ENCODE measurements around the gene JUN.

Gene JUN

DNA sequence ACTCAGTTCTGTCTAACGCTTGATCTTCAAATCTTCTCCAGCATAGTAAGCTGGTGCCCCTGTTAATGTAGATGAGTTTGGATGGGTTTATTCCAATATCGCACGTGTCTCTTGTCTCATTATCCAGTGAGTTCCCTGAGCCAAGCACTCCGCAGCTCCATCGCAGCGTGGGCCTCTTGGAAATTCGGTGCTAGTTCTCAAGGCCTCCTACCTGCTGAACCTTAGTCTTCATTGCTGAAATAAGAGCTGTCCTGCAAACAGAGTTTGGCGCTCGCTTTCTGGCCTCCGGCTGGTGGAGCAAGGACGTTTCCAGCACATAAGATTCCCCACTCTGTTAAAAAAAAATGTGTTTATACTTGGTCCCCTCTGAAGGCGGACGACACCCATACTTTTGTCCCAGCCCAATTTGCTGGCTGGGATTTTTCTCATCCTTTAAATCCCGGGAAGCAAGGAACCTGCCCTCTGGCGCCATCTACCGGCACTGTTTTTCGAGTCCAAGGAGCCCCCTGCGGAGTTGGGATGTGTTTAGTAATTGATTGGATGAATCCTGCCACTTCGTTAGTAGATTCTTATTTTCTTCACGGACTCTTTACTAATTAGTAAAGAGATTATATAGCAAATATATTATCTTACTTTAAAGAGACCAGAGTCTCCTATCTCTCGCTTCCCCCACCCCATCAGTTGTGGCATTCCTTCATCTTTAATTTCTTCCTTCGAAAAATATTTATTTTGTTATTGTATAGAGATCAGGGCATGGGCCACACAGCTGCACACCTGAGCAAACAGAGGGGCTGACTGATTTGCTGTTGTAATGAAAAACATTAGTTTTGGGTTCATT, 14.7 kb downstream of the JUN start:
- FAIRE-seq: no peak
- no peak for TF ChIP-seq POLR2A (IDR thresholded peaks at IDR 0.05; ENCODE audit: low read depth, low read length)
- DNase-seq (ENCODE audit: insufficient read length, low spot score): no peak

DNA sequence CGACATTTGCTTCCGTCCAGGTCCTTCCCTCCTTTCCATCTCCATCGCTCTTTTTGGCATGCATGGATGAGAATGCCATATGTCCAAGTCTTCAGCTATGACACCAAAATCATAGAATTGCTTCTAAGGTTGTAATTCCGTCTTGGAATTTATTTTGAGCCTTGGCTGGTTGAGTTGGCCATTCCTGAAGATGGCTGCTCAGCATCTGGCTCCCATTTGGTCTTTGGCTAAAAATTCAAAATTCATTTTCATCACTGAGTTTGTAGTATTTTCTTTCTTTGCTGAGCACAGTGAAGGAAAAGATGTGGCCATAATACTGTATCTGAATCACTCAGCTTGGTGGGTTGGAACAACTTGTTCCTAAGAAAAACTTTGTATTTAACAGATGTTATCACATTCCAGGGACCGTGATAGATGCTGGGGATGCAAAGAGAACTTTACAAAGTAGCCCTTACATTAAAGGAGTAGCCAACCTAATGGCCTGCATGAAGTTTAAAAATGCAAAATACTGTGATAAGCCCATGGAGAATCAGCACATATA, 15.6 kb downstream of the JUN start:
- DNase-seq (ENCODE audit: insufficient read length, low spot score) (no peak), FAIRE-seq (no peak)
- TF ChIP-seq POLR2A (IDR thresholded peaks at IDR 0.05; ENCODE audit: low read depth, low read length): no peak

- FAIRE-seq: no peak
- DNase-seq (ENCODE audit: insufficient read length, low spot score): no peak
- no peak for TF ChIP-seq POLR2A (IDR thresholded peaks at IDR 0.05; ENCODE audit: low read depth, low read length)
These were observed 16.7 kb downstream of the JUN start for GRCh38 chr1:58767143-58767542.

DNA sequence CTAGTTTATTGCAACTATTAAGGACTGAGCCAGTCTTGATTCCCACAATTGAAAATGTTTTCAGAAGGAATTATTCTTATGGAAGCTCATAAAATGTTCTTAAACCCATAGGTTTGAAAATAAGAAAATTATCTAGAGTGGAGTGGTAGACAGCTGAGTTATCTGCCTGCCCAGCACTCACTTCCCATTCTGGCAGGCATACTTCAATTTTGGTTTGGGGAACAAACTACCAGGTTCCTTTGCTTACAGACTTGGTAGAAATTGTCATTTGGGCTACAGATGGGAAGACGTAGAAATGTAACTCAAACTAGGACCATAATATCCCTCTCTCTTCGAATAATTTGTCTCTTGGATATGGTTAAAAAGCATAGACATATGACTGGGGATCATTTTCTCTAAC, 18.4 kb downstream of the JUN start:
- DNase-seq (ENCODE audit: insufficient read length, low spot score) (no peak), FAIRE-seq (no peak)
- no peak for TF ChIP-seq POLR2A (IDR thresholded peaks at IDR 0.05; ENCODE audit: low read depth, low read length)

DNA sequence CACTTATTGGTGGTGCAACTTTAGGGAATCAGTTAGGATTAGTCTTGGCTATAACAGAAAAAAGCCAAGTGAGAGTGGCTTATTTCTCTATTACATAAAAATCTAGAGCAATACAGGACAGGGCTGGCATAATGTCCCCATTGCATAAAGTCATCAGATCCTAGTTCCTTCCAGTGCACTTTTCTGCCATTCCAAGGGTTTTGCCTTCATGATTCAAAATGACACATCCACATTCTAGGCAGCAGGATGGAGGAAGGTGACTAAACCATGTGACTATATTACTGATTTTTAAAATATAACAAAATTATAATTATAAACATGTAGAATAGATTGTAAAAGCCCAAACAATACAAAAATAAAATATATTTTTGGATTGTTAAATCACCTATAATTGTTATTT, 18.8 kb downstream of the JUN start:
- DNase-seq (ENCODE audit: insufficient read length, low spot score) (no peak), FAIRE-seq (no peak)
- no peak for TF ChIP-seq POLR2A (IDR thresholded peaks at IDR 0.05; ENCODE audit: low read depth, low read length)

DNA sequence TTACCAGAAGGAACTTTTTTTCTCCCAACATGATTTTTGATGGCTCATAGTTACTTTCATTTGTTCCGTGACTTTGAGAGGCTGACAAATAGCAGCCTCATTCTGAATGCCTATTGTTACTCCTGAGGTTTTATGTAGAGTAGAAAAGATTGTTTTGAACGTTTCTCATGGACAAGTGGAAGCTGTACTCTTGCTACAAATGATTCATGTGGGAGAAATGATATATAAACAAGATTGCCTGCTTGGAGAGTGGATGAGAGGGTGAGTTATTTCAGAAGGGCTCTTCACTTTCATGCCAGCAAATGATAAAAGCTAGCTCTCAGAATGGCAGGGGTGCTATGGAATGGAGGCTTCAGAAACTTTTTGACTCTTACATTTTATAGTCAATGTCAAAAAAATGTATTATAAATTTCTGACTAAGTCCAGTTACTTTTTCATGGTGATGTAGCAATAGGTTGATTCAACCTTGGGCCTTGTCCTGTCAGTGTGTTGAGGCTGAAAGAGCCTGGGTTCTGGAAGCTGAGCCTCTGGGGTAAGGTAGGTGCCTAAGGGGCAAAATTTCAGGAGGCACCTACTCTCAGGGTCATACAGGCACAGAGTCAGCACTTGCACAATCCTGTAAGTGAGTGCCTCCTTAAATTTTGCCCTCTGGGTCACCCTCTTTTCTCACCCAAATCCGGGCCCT, 19.4 kb downstream of the JUN start:
- DNase-seq (ENCODE audit: insufficient read length, low spot score) (no peak), FAIRE-seq (peak; percentile 41)
- TF ChIP-seq POLR2A (IDR thresholded peaks at IDR 0.05; ENCODE audit: low read depth, low read length): no peak

GRCh38 chr1:58763214-58763613, 20.6 kb downstream of the JUN start:
- no peak for TF ChIP-seq POLR2A (IDR thresholded peaks at IDR 0.05; ENCODE audit: low read depth, low read length)
- peak; percentile 79 for FAIRE-seq
- no peak for DNase-seq (ENCODE audit: insufficient read length, low spot score)

- FAIRE-seq (peak; percentile 20), DNase-seq (ENCODE audit: insufficient read length, low spot score) (no peak)
- no peak for TF ChIP-seq POLR2A (IDR thresholded peaks at IDR 0.05; ENCODE audit: low read depth, low read length)
These were observed 21.0 kb downstream of the JUN start for GRCh38 chr1:58762806-58763205.

DNA sequence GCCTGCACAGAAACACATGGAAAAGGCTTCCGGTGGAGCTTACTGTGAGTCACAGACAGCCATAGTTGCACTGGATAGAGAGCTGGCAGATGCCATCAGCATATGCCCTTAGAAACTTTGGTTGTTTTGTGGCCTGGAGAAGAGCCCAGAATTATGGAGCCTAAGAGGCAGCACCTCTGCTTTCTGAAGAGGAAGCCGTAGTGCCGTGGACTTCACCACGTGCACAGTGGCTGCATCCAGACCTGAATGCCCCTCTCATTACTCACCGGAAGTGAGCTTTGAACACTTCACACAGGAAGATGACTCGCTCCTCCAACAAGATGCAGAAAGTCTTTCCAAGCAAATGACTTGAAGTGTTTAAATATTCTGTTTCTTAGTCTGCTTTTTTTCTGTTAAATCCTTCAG, 28.4 kb downstream of the JUN start:
- FAIRE-seq: peak; percentile 96
- peak; percentile 61 for DNase-seq (ENCODE audit: insufficient read length, low spot score)
- TF ChIP-seq POLR2A (IDR thresholded peaks at IDR 0.05; ENCODE audit: low read depth, low read length): 0 out of 2 replicates have a peak, but pooled peaks have one; percentile 3

- TF ChIP-seq POLR2A (IDR thresholded peaks at IDR 0.05; ENCODE audit: low read depth, low read length): 0 out of 2 replicates have a peak, but pooled peaks have one; percentile 8
- no peak for FAIRE-seq
- DNase-seq (ENCODE audit: insufficient read length, low spot score): no peak
These were observed 29.0 kb downstream of the JUN start for GRCh38 chr1:58754683-58755467.

DNA sequence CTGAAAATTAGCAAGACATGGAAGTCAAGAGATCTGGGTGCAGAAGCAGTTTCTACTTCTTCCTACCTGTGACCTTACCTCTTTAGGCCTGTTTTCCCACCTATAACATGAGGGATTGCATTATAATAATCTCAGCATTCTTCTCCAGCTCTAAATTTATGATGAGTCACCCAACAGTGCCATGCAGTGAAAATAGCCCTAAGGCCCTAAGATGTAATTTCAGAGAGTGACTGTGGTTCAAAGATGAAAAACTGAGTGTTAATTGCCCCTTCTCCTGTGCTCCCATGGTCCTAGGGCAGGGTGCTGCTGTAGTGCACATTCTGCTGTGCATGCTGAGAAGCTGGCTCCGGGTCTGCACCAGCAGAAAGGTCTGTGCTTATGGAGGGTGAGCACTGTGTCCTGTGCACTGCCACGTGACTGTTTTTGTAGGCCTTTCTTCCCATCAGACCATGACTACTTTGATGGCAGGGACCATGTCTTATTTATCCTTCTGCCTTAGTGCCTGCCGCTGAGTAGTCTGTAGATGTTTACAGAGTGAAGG, 29.7 kb downstream of the JUN start:
- DNase-seq (ENCODE audit: insufficient read length, low spot score) (no peak), FAIRE-seq (no peak)
- no peak for TF ChIP-seq POLR2A (IDR thresholded peaks at IDR 0.05; ENCODE audit: low read depth, low read length)

GRCh38 chr1:58753431-58753866, 30.4 kb downstream of the JUN start:
- FAIRE-seq: no peak
- no peak for DNase-seq (ENCODE audit: insufficient read length, low spot score)
- TF ChIP-seq POLR2A (IDR thresholded peaks at IDR 0.05; ENCODE audit: low read depth, low read length): no peak

DNA sequence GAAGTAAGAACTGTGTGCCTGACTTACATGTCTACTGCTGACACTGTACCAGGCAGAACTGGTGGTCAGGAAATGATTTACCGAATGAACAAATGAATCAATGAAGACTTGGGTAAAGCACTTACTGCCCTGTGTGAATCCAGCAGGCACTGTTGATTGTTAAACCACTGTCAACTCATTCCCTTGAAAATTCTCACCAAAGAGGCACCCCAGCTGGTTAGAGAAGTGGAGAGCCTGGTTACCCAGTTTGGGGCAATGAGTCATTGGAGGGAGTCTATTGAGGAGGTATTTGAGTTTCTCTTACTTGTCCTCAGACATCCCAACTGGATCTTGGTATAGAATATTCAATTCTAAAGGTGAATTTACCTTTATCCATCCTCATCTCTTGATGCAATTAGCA, 34.2 kb downstream of the JUN start:
- no peak for TF ChIP-seq POLR2A (IDR thresholded peaks at IDR 0.05; ENCODE audit: low read depth, low read length)
- no peak for DNase-seq (ENCODE audit: insufficient read length, low spot score)
- no peak for FAIRE-seq

DNA sequence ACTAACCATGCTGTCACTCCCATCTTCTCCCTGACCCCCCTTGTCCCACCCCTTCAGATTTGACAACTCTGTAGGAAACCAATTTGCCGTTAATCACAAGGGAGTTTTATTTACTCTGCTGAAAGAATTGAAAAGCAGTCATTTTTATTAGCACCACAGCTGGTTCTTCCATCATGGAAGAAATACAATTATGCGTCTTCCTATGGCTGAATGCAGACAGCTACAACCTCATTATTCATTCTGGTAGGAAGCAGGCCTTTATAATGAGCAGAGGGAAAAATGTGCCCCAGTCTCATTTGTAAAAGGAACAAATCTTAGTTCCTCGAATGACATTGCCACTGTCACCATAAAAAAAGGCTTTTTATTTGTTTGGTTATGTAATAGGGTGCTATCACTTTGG, 35.2 kb downstream of the JUN start:
- no peak for FAIRE-seq
- TF ChIP-seq POLR2A (IDR thresholded peaks at IDR 0.05; ENCODE audit: low read depth, low read length): no peak
- DNase-seq (ENCODE audit: insufficient read length, low spot score): no peak
